HL-60 (cell line): ENCODE results near the gene BRPF3.

ENCODE experiments used
- DNase-seq, 2 experiments: peaks; one replicate each; pipeline ENCODE4 v3.0.0-alpha.2; 2010 to 2020; ENCODE audit warnings: low read depth in 1 of 2, low spot score in 1 of 2
- H3K27ac ChIP-seq: fragments of 250-450 bp; sonication (Bioruptor Pico); replicated peaks from 2 replicates; pipeline ENCODE4 v1.5.1; 2020; ENCODE audit warnings: mild to moderate bottlenecking, moderate library complexity
- H3K27me3 ChIP-seq: fragments of 250-450 bp; sonication (Bioruptor Pico); 2 replicates; pipeline ENCODE4 v1.5.1; 2021; ENCODE audit warnings: mild to moderate bottlenecking, moderate library complexity; ENCODE audit not compliant: insufficient read depth, poor library complexity, severe bottlenecking
- H3K4me3 ChIP-seq: replicated peaks from 2 replicates; pipeline ENCODE4 v1.5.1; 2011; ENCODE audit warnings: mild to moderate bottlenecking, control low read depth, low read length; ENCODE audit not compliant: insufficient read depth
- GABPA ChIP-seq: IDR thresholded peaks from 2 replicates; pipeline ENCODE4 v1.6.1; 2012; ENCODE audit warnings: low read depth
- POLR2AphosphoS5 ChIP-seq: IDR thresholded peaks from 2 replicates; pipeline ENCODE4 v1.6.1; 2012; ENCODE audit warnings: low read depth
- SPI1 ChIP-seq: IDR thresholded peaks from 2 replicates; pipeline ENCODE4 v1.6.1; 2012; ENCODE audit warnings: low read depth, mild to moderate bottlenecking, borderline replicate concordance
- TF ChIP-seq, protein P1 (sequence below): IDR thresholded peaks from one replicate; pipeline ENCODE4 v1.5.1; 2011; ENCODE audit warnings: low read length, control low read depth, inconsistent platforms; ENCODE audit not compliant: insufficient read depth
- TF ChIP-seq, protein P2 (sequence below): IDR thresholded peaks from 2 replicates; pipeline ENCODE4 v1.6.1; 2012; ENCODE audit warnings: low read depth; ENCODE audit not compliant: insufficient replicate concordance

BRPF3 gene

DNA sequence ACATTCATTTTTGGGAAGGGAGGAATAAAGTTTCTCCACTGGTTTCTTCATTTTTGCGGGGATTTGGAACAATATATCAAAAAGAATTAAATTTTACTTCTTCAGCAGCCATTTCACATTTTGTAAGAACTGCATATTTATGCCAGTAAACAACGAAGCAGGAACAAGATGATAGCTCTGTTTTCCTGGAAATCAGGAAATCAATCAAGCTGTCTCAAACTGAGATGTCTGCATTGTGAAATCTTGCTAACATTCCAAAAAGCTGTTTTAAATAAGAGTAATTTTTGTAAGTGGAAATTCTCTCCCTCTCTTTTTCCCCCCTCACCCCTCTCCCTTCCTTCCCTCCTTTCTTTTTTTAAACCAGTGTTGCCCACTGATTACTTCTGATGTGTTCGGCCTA lies 46.3 kb upstream of the BRPF3 start:
- Histone ChIP-seq H3K4me3 (no peak overlapping the region), H3K27ac (no peak overlapping the region), H3K27me3 (no peaks in the 10 kb centered on the region)
- DNase-seq: no peak
- TF ChIP-seq SPI1 (no peak), POLR2AphosphoS5 (no peak), GABPA (no peak)
- TF ChIP-seq, protein P1, sequence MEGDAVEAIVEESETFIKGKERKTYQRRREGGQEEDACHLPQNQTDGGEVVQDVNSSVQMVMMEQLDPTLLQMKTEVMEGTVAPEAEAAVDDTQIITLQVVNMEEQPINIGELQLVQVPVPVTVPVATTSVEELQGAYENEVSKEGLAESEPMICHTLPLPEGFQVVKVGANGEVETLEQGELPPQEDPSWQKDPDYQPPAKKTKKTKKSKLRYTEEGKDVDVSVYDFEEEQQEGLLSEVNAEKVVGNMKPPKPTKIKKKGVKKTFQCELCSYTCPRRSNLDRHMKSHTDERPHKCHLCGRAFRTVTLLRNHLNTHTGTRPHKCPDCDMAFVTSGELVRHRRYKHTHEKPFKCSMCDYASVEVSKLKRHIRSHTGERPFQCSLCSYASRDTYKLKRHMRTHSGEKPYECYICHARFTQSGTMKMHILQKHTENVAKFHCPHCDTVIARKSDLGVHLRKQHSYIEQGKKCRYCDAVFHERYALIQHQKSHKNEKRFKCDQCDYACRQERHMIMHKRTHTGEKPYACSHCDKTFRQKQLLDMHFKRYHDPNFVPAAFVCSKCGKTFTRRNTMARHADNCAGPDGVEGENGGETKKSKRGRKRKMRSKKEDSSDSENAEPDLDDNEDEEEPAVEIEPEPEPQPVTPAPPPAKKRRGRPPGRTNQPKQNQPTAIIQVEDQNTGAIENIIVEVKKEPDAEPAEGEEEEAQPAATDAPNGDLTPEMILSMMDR: no peak
- TF ChIP-seq, protein P2, sequence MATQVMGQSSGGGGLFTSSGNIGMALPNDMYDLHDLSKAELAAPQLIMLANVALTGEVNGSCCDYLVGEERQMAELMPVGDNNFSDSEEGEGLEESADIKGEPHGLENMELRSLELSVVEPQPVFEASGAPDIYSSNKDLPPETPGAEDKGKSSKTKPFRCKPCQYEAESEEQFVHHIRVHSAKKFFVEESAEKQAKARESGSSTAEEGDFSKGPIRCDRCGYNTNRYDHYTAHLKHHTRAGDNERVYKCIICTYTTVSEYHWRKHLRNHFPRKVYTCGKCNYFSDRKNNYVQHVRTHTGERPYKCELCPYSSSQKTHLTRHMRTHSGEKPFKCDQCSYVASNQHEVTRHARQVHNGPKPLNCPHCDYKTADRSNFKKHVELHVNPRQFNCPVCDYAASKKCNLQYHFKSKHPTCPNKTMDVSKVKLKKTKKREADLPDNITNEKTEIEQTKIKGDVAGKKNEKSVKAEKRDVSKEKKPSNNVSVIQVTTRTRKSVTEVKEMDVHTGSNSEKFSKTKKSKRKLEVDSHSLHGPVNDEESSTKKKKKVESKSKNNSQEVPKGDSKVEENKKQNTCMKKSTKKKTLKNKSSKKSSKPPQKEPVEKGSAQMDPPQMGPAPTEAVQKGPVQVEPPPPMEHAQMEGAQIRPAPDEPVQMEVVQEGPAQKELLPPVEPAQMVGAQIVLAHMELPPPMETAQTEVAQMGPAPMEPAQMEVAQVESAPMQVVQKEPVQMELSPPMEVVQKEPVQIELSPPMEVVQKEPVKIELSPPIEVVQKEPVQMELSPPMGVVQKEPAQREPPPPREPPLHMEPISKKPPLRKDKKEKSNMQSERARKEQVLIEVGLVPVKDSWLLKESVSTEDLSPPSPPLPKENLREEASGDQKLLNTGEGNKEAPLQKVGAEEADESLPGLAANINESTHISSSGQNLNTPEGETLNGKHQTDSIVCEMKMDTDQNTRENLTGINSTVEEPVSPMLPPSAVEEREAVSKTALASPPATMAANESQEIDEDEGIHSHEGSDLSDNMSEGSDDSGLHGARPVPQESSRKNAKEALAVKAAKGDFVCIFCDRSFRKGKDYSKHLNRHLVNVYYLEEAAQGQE: no peak

DNA sequence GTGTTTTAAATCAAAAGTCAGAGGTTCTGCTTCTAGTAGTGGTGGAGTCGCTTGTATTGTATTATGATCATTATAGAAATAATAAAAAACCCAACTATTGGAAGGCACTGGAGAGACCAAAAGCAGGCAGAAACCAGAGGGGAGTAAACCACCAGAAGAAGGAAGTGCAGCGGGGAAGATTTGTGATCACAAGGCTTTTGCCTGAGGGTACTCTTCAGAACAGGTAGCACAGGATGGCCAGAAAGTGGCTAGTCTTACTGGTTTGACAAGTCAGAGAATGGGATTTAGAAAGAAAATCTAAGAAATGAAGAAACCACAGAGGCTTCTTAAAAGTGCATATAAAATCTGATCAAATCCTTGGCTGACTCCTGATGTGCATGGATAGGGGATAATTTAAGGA lies 42.3 kb upstream of the BRPF3 start:
- no peak overlapping the region for H3K4me3 ChIP-seq
- H3K27ac ChIP-seq: no peak overlapping the region
- DNase-seq: no peak
- TF ChIP-seq GABPA (no peak), SPI1 (peak; percentile 65; the same call in 1 of the 2 replicates)
- TF ChIP-seq, protein P2: no peak
- H3K27me3 ChIP-seq: no peaks in the 10 kb centered on the region

DNA sequence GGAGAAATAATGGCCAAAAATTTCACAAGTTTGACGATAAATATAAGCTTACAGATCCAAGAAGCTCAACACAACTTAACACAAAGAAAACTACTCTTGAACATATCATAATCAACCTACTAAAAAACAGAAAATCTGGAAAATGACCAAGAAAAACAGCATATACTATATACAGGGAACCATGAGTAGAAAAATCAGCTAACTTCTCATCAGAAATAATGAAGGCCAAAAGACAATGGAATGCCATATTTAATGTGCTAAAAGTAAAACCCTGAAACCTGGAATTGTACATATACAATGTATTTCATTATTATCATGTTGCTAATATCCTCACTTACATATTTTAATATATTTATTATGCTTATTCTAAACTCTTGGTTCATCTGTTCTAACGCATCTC lies 40.9 kb upstream of the BRPF3 start:
- no peak for DNase-seq
- Histone ChIP-seq H3K27me3 (no peaks in the 10 kb centered on the region), H3K27ac (no peak overlapping the region), H3K4me3 (no peak overlapping the region)
- TF ChIP-seq POLR2AphosphoS5 (no peak), SPI1 (no peak), GABPA (no peak)
- TF ChIP-seq, protein P2: no peak
- TF ChIP-seq, protein P1: no peak
